D721Med (cell line): ENCODE results near the gene KIAA0513.
"Not testable (repeated sequence)": the region's sequence is repeated elsewhere in the genome, so short reads cannot be mapped to it uniquely, and the experiment has no call there.

Source experiments
- DNase-seq: peaks from one replicate; pipeline ENCODE4 v3.0.0; 2011; ENCODE audit warnings: low spot score; ENCODE audit not compliant: insufficient read length
- FAIRE-seq: peaks from 2 replicates; lab custom pipeline; 2011; peaks lifted over from hg19 to GRCh38; lab: Jason Lieb, UNC
- CTCF ChIP-seq: IDR thresholded peaks from 2 replicates; pipeline ENCODE4 v1.5.1; 2012; ENCODE audit warnings: mild to moderate bottlenecking, control low read depth; ENCODE audit not compliant: insufficient read depth; ENCODE audit errors: missing control alignments

Gene KIAA0513

GRCh38 chr16:85051067-85051581 lies 23.5 kb downstream of the KIAA0513 start:
- TF ChIP-seq CTCF, result no peak
- DNase-seq (no peak), FAIRE-seq (no peak)

- FAIRE-seq (no peak), DNase-seq (no peak)
- TF ChIP-seq CTCF, result no peak
Observed at GRCh38 chr16:85051683-85052082, 24.1 kb downstream of the KIAA0513 start.

GRCh38 chr16:85052536-85052935 lies 24.9 kb downstream of the KIAA0513 start:
- TF ChIP-seq CTCF, result no peak
- DNase-seq, result no peak
- FAIRE-seq, result no peak

GRCh38 chr16:85054321-85054720 lies 26.7 kb downstream of the KIAA0513 start:
- not testable (repeated sequence) for FAIRE-seq, DNase-seq

- TF ChIP-seq CTCF, result no peak
- no peak for FAIRE-seq
- no peak for DNase-seq
Observed at GRCh38 chr16:85054948-85055492, 27.4 kb downstream of the KIAA0513 start.

GRCh38 chr16:85055493-85056210 lies 28.1 kb downstream of the KIAA0513 start:
- TF ChIP-seq CTCF, result no peak
- FAIRE-seq (no peak), DNase-seq (no peak)

- no peak for FAIRE-seq
- DNase-seq, result no peak
Observed at GRCh38 chr16:85056211-85056748, 28.7 kb downstream of the KIAA0513 start.

More at GRCh38 chr16:85056211-85056748, 28.7 kb downstream of the KIAA0513 start:
- no peak for TF ChIP-seq CTCF
